Measurements from ENCODE around the gene GCN1.

GRCh38 chr12:120224304-120225199 lies 30.0 kb upstream of the GCN1 start:
- no peak for TF ChIP-seq CTCF (IDR thresholded peaks at IDR 0.05)
- TF ChIP-seq POLR2A (IDR thresholded peaks at IDR 0.05): no peak
